SJCRH30 (cell line): ENCODE results near the gene RTN4RL1. TPM values are rescaled to one million over a fixed set of nuclear protein-coding genes. Genes with fewer than 3 reads are reported as not detected.

ENCODE experiments used
- DNase-seq, 2 experiments: peaks; one replicate each; pipeline ENCODE4 v3.0.0-alpha.2; 2015 to 2020
- H3K27ac ChIP-seq: fragments of 250-450 bp; sonication (Bioruptor Pico); 2 replicates; pipeline ENCODE4 v1.5.1; 2020; ENCODE audit warnings: mild to moderate bottlenecking, moderate library complexity
- H3K27me3 ChIP-seq: fragments of 250-450 bp; sonication (Bioruptor Pico); 2 replicates; pipeline ENCODE4 v1.5.1; 2020; ENCODE audit warnings: mild to moderate bottlenecking, moderate library complexity
- H3K36me3 ChIP-seq: fragments of 250-450 bp; sonication (Bioruptor Pico); 2 replicates; pipeline ENCODE4 v1.5.1; 2020; ENCODE audit warnings: mild to moderate bottlenecking, moderate library complexity
- H3K4me1 ChIP-seq: fragments of 250-450 bp; sonication (Bioruptor Pico); 2 replicates; pipeline ENCODE4 v1.5.1; 2020; ENCODE audit warnings: mild to moderate bottlenecking, moderate library complexity
- H3K4me3 ChIP-seq: fragments of 250-450 bp; sonication (Bioruptor Pico); 2 replicates; pipeline ENCODE4 v1.5.1; 2020; ENCODE audit warnings: mild to moderate bottlenecking, moderate library complexity
- H3K9me3 ChIP-seq: fragments of 250-450 bp; sonication (Bioruptor Pico); replicated peaks from 2 replicates; pipeline ENCODE4 v1.5.1; 2020; ENCODE audit warnings: mild to moderate bottlenecking, moderate library complexity
- total RNA-seq: library from RNA; depleted of rRNA; stranded (reverse); fragments of >200 nt; shearing (Covaris generic); gene quantifications from 2 replicates; pipeline ENCODE4 v1.2.3, GENCODE V29; 2014

RTN4RL1 gene
- total RNA-seq, 1 experiment from 2014 or later = 0.83 TPM

GRCh38 chr17:1977583-1978395, 47.3 kb downstream of the RTN4RL1 start:
- Histone ChIP-seq H3K4me1 (no peaks in the 10 kb centered on the region), H3K27ac (no peak overlapping the region), H3K9me3 (no peaks in the 10 kb centered on the region), H3K27me3 (no peaks in the 10 kb centered on the region), H3K4me3 (no peak overlapping the region), H3K36me3 (no peaks in the 10 kb centered on the region)
- no peak for DNase-seq

DNA sequence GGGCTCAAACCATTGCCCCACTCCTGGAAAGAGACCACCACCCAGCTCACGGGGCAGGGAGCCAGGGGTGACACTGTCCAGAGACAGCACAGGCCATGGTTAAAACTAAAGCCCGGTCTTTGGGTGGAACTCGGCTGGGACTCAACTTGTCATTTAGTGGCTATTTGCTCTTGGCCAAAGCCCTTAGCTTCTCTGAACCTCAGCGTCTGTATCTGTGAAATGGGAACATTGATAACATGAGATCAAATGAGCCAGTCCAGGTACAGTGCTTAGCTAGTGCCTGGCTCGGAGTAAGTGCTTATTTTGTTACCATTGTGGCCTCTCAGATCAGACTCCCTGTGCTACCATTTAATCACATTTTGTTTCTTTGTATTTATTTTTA, 48.5 kb downstream of the RTN4RL1 start:
- Histone ChIP-seq H3K9me3 (no peaks in the 10 kb centered on the region), H3K4me3 (no peak overlapping the region), H3K27me3 (no peaks in the 10 kb centered on the region), H3K36me3 (no peaks in the 10 kb centered on the region), H3K4me1 (no peaks in the 10 kb centered on the region), H3K27ac (no peak overlapping the region)
- DNase-seq = no peak

DNA sequence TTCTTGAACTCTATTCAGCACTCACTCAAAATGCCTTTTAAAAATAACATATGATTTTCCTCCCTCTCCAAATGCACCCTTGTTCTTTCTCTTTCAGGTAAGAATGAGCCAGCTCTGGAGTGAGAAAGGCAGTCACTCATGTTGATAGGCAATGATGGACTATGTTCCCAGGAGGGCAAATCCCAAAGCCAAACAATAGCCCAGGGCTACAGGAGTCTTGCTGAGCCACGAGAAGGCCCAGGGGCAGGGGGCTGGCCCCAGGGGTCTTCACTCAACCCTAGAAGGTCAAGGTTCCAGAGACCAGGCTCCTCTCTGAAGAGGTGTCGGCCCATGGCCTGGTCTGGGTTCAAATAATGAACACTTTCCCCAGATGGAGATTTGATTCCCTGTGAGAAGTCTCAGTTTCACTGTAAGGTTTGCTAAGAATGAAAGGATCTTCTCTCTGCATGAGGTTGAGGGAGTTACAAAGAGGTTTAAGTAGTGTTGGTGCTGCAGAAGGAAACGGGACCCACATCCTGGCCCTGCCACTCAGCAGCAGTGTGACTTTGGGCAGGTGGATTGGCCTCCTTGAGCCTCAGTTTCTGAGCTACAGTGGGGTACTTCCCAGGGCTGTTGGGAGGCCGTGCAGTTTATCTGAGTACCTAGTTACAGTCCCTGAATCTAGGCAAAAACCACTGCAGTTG, 49.0 kb downstream of the RTN4RL1 start:
- Histone ChIP-seq H3K27ac (no peak overlapping the region), H3K9me3 (no peaks in the 10 kb centered on the region), H3K4me3 (no peak overlapping the region), H3K27me3 (no peaks in the 10 kb centered on the region), H3K4me1 (no peaks in the 10 kb centered on the region), H3K36me3 (no peaks in the 10 kb centered on the region)
- no peak for DNase-seq

GRCh38 chr17:1975573-1975972, 49.6 kb downstream of the RTN4RL1 start:
- no peaks in the 10 kb centered on the region for H3K9me3 ChIP-seq
- no peak overlapping the region for H3K27ac ChIP-seq
- H3K27me3 ChIP-seq = no peaks in the 10 kb centered on the region
- H3K4me3 ChIP-seq = no peak overlapping the region
- H3K36me3 ChIP-seq = no peaks in the 10 kb centered on the region
- no peaks in the 10 kb centered on the region for H3K4me1 ChIP-seq
- DNase-seq = no peak

- Histone ChIP-seq H3K4me3 (no peak overlapping the region), H3K27me3 (no peaks in the 10 kb centered on the region), H3K4me1 (no peaks in the 10 kb centered on the region), H3K27ac (no peak overlapping the region), H3K36me3 (no peaks in the 10 kb centered on the region), H3K9me3 (no peaks in the 10 kb centered on the region)
- peak in 1 of 2 experiments; percentile 50 for DNase-seq
Observed at GRCh38 chr17:1972487-1973160, 52.5 kb downstream of the RTN4RL1 start.

GRCh38 chr17:1970843-1971384, 54.2 kb downstream of the RTN4RL1 start:
- Histone ChIP-seq H3K4me1 (peaks cover 11% of the 10 kb centered on the region), H3K36me3 (no peaks in the 10 kb centered on the region), H3K27ac (no peak overlapping the region), H3K27me3 (no peaks in the 10 kb centered on the region), H3K4me3 (no peak overlapping the region), H3K9me3 (no peaks in the 10 kb centered on the region)
- no peak for DNase-seq

GRCh38 chr17:1969712-1970111, 55.4 kb downstream of the RTN4RL1 start:
- Histone ChIP-seq H3K9me3 (no peaks in the 10 kb centered on the region), H3K27ac (no peak overlapping the region), H3K36me3 (no peaks in the 10 kb centered on the region), H3K4me3 (no peak overlapping the region), H3K27me3 (no peaks in the 10 kb centered on the region), H3K4me1 (peaks cover 13% of the 10 kb centered on the region)
- no peak for DNase-seq

- peaks cover 13% of the 10 kb centered on the region for H3K4me1 ChIP-seq
- peak; percentile 58 to 60 for DNase-seq
- H3K36me3 ChIP-seq = no peaks in the 10 kb centered on the region
- H3K9me3 ChIP-seq = no peaks in the 10 kb centered on the region
- H3K4me3 ChIP-seq = no peak overlapping the region
- H3K27ac ChIP-seq = no peak overlapping the region
- H3K27me3 ChIP-seq = no peaks in the 10 kb centered on the region
Observed at GRCh38 chr17:1967213-1967612, 57.9 kb downstream of the RTN4RL1 start.

- DNase-seq = no peak
- H3K27me3 ChIP-seq = no peaks in the 10 kb centered on the region
- peaks cover 13% of the 10 kb centered on the region for H3K4me1 ChIP-seq
- no peak overlapping the region for H3K27ac ChIP-seq
- H3K36me3 ChIP-seq = no peaks in the 10 kb centered on the region
- no peaks in the 10 kb centered on the region for H3K9me3 ChIP-seq
- no peak overlapping the region for H3K4me3 ChIP-seq
Observed at GRCh38 chr17:1966274-1967086, 58.7 kb downstream of the RTN4RL1 start.

DNA sequence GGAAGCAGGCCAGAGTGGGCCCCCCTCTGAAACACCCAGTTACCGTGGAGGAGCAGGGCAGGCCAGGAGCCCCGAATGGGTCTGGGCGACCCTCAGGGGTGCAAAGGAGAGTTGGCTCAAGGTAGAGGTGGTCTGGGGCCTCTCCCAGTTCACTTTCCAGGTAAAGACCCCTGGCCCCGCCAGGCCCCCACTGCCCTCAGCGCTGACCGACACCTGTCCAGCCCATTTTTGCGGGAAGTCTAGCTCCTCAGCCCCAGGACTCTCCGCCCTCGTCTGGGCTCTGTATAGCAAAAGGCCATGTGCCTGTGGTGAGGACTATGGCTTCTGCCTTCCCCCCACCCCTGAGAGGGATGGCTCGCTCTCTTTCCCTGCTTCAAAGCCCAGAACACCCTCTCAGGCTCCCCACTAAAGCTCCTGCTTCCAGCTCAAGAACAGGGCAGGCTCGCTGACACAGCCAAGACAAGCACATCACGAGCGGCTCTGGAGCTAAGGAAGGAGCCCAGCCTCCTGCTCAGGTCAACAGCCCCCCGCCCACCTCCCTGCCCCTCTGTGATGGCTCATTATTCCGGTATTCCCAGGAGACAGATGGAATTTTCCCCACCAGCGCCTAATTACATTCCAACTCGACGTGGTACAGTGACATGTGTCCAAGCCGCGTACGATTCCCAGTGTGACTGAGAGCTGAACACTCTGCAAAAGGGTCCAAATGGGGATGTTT, 59.4 kb downstream of the RTN4RL1 start:
- H3K36me3 ChIP-seq = no peaks in the 10 kb centered on the region
- no peak overlapping the region for H3K27ac ChIP-seq
- peaks cover 13% of the 10 kb centered on the region for H3K4me1 ChIP-seq
- no peaks in the 10 kb centered on the region for H3K9me3 ChIP-seq
- H3K4me3 ChIP-seq = no peak overlapping the region
- no peaks in the 10 kb centered on the region for H3K27me3 ChIP-seq
- DNase-seq = no peak

GRCh38 chr17:1963250-1963649, 61.9 kb downstream of the RTN4RL1 start:
- no peak overlapping the region for H3K4me3 ChIP-seq
- DNase-seq = no peak
- no peaks in the 10 kb centered on the region for H3K36me3 ChIP-seq
- H3K27me3 ChIP-seq = no peaks in the 10 kb centered on the region
- no peak overlapping the region for H3K27ac ChIP-seq
- H3K9me3 ChIP-seq = no peaks in the 10 kb centered on the region
- H3K4me1 ChIP-seq = peaks cover 20% of the 10 kb centered on the region

DNA sequence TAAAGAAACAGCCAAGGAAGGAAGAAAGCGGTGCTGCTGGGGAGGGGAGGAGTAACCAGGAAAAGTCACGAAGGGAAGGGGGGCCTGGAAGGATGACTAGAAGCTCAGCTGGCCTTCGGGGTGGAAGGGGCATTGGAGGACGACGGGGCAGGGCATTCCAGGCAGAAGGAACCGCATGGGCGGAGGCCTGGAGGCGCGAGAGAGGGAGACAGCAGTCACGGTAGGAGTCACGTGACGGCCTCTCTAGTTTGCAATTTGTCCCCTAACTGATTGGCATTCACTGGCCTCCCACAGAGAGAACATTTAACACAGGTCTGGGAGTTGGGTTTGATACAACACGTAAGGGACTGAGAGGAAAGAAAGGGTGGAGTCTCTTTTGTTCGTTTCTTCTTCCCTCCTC, 63.9 kb downstream of the RTN4RL1 start:
- H3K36me3 ChIP-seq = no peaks in the 10 kb centered on the region
- no peak overlapping the region for H3K27ac ChIP-seq
- no peaks in the 10 kb centered on the region for H3K9me3 ChIP-seq
- no peaks in the 10 kb centered on the region for H3K27me3 ChIP-seq
- DNase-seq = no peak
- peaks cover 15% of the 10 kb centered on the region for H3K4me1 ChIP-seq
- no peak overlapping the region for H3K4me3 ChIP-seq

- H3K4me1 ChIP-seq = peaks cover 11% of the 10 kb centered on the region
- no peaks in the 10 kb centered on the region for H3K9me3 ChIP-seq
- no peak overlapping the region for H3K4me3 ChIP-seq
- H3K36me3 ChIP-seq = no peaks in the 10 kb centered on the region
- DNase-seq = no peak
- H3K27me3 ChIP-seq = no peaks in the 10 kb centered on the region
- no peak overlapping the region for H3K27ac ChIP-seq
Observed at GRCh38 chr17:1960545-1960912, 64.6 kb downstream of the RTN4RL1 start.
